NCI-H345 (cell line): ENCODE measurements around the gene DNTTIP2.
"Not testable (repeated sequence)": the region's sequence is repeated elsewhere in the genome, so short reads cannot be mapped to it uniquely, and the experiment has no call there.

ENCODE experiments used
- DNase-seq: peaks from one replicate; lab custom pipeline; 2025; lab: John Stamatoyannopoulos, UW

Gene DNTTIP2, protein sequence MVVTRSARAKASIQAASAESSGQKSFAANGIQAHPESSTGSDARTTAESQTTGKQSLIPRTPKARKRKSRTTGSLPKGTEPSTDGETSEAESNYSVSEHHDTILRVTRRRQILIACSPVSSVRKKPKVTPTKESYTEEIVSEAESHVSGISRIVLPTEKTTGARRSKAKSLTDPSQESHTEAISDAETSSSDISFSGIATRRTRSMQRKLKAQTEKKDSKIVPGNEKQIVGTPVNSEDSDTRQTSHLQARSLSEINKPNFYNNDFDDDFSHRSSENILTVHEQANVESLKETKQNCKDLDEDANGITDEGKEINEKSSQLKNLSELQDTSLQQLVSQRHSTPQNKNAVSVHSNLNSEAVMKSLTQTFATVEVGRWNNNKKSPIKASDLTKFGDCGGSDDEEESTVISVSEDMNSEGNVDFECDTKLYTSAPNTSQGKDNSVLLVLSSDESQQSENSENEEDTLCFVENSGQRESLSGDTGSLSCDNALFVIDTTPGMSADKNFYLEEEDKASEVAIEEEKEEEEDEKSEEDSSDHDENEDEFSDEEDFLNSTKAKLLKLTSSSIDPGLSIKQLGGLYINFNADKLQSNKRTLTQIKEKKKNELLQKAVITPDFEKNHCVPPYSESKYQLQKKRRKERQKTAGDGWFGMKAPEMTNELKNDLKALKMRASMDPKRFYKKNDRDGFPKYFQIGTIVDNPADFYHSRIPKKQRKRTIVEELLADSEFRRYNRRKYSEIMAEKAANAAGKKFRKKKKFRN

GRCh38 chr1:93878889-93879586 is at the start of gene DNTTIP2:
TSS of gene DNTTIP2 (minus strand) at chr1:93879206. CDS start at chr1:93879148, 58 bp downstream.
- DNase-seq: peak; percentile 94

DNA sequence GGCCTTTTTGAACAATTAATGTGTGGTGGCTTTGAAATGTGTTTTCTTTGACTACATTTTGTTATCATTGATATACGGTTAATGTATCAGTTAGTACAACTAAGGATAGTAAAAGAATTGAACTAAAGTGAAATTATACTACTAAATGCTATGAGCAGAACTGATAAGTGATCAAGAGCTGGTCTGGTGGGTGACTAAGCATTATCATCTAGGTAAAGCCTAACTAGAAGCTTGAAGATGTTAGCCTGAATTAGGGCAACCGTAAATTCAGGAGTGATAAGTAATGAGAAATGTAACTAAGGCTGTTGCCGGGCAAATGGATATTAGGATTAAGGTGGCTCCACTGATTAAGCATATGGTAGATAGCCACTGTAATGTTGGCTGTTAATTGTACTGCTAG is 46.2 kb upstream of the DNTTIP2 start:
- DNase-seq: no peak

GRCh38 chr1:93919780-93920179 is 40.8 kb upstream of the DNTTIP2 start:
- DNase-seq: no peak

- no peak for DNase-seq
Measured at GRCh38 chr1:93917302-93917701, 38.3 kb upstream of the DNTTIP2 start.

DNA sequence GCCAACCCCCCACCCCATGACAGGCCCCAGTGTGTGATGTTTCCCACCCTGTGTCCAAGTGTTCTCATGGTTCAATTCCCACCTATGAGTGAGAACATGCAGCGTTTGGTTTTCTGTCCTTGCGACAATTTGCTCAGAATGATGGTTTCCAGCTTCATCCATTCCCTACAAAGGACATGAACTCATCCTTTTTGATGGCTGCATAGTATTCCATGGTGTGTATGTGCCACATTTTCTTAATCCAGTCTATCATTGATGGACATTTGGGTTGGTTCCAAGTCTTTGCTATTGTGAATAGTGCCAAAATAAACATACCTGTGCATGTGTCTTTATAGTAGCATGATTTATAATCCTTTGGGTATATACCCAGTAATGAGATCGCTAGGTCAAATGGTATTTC is 31.9 kb upstream of the DNTTIP2 start:
- DNase-seq: not testable (repeated sequence)

- DNase-seq: no peak
Measured at GRCh38 chr1:93910305-93910704, 31.3 kb upstream of the DNTTIP2 start.

DNA sequence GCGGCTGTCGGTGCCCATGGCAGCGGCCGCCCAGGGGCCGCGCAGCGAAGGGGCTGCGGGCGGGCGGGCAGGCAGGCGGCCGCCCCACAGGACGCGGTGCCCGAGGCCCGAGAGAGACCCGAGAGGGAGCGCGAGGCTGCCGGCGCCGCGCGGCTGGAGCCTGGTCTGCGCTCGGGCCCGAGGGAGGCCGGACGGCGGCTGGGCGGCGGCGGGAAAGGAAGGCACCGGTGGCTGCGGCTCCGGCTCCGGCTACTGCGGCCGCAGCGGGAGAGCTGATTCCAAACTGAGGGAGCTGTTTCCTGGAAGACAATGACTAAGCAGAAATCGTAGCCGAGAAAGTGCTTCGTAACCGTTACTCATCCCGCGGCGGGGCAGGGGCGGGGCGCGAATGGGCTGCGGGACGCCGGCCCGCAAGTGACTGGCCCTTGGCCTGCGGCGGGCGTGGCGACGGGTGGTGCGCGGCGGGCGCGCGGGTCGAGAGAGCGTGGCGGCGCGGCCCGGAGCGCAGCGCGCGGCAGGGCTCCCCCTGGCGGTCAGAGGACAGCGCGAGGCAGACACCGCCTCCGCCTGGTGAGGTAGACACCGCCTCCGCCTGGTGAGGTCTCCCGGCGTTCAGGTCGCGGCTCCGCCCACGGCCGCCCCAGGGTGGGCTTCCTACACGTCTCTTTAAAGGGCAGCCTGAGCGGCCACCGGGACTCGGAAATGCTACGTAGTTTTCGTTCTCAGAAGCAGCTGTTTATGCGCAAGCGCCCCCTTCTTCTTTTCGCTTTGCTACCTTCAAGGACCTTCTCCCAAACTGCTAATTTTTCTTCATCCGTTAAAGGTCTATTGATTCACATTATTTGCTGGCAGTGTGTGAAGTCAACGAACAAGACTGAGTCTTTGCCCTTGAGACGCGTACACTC is 30.4 kb upstream of the DNTTIP2 start, which contains the start of gene GCLM:
Gene GCLM, minus strand, starts transcription at position 285 of the 905 bp plus-strand sequence. Its CDS starts 267 bp downstream, at position 18.
- peak; percentile 93 for DNase-seq

- peak; percentile 34 for DNase-seq
Measured at GRCh38 chr1:93908394-93909145, 29.6 kb upstream of the DNTTIP2 start.

- DNase-seq: peak; percentile 70
Measured at GRCh38 chr1:93907718-93908117, 28.7 kb upstream of the DNTTIP2 start.

DNA sequence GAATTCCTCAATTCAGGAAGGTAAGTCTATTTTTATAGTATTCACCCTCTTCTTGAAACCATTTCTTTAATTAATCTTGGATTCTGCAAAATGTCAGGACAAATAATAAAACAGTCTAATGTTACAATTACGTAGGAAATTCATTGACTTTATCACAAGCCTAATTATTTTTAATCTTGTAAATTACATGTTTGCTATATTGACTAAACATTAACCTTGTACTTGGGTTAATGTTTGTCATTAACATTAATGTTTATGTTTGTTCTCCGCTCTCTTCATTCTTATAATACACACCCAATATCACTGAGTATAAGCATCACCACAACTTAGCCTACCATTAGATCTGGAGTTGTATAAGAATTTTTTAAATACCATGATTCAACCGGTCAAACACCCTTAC is 27.5 kb upstream of the DNTTIP2 start:
- DNase-seq: no peak

- DNase-seq: no peak
Measured at GRCh38 chr1:93905734-93906133, 26.7 kb upstream of the DNTTIP2 start.

- no peak for DNase-seq
Measured at GRCh38 chr1:93905051-93905450, 26.0 kb upstream of the DNTTIP2 start.

GRCh38 chr1:93904228-93904627 is 25.2 kb upstream of the DNTTIP2 start:
- no peak for DNase-seq

DNA sequence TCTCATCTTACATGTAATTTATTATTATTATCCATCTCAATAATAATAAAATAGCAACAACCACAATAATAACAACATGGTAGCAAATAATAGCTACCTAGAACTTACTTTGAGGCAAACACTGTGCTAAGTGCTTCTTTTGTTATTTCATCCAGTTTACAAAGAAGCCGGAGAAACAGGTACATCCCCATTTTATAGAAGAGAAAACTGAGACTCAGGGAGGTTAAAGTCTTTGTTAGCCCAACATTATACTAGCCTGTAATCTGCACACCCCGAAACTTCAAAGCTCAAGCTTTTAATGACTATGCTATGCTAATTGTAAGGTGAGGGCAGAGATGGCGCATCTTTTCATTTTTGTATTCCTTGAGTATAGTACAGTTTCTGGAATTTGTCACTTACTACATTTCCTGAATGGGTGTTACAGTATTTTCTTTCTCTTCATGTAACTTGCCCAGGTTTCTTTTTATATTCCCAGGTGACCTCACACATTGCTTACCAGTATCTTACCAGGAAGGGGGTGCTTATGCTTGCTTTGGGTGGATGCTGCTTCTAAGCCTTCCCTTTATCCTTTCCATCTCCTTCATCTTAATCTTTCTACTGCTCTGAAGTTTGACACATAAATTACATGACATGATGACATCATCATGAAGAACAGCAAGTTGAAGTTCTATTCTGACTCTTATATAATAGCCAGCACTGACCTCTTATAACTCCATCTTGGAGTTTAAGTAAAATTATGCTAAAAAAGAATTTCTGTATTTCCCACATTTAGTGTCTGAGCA is 21.9 kb upstream of the DNTTIP2 start:
- DNase-seq: no peak

DNA sequence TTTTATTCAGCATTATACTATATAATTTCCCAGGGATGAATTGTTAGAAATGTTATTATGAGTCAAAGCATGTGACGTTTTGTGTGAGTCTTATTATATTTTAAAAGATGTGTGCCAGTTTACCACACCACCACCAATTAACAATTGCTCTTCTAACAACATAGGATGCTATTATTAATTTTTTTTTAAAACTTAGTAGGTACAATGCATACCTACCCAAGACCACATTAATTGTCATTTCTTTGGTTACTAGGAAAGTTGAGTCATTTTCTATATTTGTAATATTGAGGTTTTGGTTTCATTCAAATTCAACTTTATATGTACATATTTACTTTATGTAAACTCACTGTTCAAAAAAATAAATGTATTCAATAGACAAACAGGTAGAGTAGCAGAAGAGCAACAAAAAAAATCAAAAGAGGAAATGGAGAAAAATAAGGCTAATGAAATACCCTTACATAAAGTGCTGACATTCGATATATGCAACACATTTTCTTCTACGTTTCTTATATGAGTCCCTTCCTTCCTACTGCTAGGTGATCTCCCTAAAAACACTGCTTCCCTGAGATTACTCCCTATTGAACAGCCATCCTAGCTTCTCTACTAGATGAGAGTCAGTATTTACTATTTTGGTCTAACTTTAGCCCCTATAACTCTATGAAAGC is 20.7 kb upstream of the DNTTIP2 start:
- DNase-seq: no peak

DNA sequence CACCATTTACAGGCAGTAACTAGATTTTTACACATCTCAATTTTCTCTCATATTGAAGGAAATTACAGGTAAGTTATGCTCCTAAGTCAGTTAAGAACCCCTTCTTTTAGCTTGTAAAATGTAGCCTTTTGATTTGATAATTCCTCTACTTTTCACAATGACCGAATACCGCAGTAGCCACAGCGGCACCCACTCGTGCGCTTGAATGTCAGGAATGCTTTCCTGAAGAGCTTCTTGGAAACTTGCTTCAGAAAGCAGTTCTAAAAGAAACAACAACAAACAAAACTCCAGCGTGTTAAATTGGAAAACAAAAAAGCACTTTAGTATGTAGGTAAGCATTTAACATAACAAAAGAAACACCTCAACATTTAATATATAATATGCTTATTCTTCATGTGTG is 9.9 kb upstream of the DNTTIP2 start:
- no peak for DNase-seq

- DNase-seq: no peak
Measured at GRCh38 chr1:93882269-93882668, 3.3 kb upstream of the DNTTIP2 start.

GRCh38 chr1:93880731-93881130 is 1.7 kb upstream of the DNTTIP2 start:
- no peak for DNase-seq

GRCh38 chr1:93878501-93878888 is 511 bp downstream of the DNTTIP2 start:
- DNase-seq: peak; percentile 3
